Measurements from ENCODE around the gene ZBTB2. TPM values are rescaled to one million over a fixed set of nuclear protein-coding genes. Genes with fewer than 3 reads are reported as not detected.

ZBTB2 gene
- total RNA-seq, 1 experiment from 2014 or later = 8.9 TPM

DNA sequence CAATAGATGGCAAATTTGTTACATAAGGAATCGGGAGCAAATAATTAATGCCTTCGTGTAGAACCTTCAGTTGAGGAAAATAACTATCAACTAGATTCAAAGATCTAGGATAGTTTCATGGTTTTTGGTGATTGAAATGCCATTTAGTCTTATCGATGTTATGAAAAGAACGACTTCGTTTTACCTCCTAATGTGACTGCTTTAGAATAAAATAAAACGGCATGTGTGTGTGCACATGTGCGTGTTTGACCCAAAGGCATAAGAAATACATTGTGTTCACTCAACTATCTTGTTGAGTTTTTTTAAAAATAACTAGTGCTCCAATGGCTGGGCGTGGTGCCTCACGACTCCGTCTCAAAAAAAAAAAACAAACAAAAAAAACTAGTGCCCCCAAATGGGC, 37.6 kb downstream of the ZBTB2 start:
- DNase-seq = no peak
- H3K9me3 ChIP-seq (ENCODE audit: insufficient read depth, low read depth) = peaks cover 7% of the 10 kb centered on the region; the same call in 1 of the 2 replicates
- peaks cover 11% of the 10 kb centered on the region; the same call in 1 of the 2 replicates for H3K36me3 ChIP-seq (ENCODE audit: low read depth)
- no peaks in the 10 kb centered on the region for H3K27me3 ChIP-seq (ENCODE audit: insufficient read depth, low read depth)
- H3K4me1 ChIP-seq (replicated peaks; ENCODE audit: insufficient read depth) = no peaks in the 10 kb centered on the region
- H4K20me1 ChIP-seq (ENCODE audit: insufficient read depth) = no peaks in the 10 kb centered on the region
- no peak overlapping the region for H2AFZ ChIP-seq
- H3K79me2 ChIP-seq (ENCODE audit: low read depth) = no peaks in the 10 kb centered on the region
- TF ChIP-seq EZH2 (IDR thresholded peaks at IDR 0.05; ENCODE audit: low read depth) = no peak
- TF ChIP-seq, protein P1, sequence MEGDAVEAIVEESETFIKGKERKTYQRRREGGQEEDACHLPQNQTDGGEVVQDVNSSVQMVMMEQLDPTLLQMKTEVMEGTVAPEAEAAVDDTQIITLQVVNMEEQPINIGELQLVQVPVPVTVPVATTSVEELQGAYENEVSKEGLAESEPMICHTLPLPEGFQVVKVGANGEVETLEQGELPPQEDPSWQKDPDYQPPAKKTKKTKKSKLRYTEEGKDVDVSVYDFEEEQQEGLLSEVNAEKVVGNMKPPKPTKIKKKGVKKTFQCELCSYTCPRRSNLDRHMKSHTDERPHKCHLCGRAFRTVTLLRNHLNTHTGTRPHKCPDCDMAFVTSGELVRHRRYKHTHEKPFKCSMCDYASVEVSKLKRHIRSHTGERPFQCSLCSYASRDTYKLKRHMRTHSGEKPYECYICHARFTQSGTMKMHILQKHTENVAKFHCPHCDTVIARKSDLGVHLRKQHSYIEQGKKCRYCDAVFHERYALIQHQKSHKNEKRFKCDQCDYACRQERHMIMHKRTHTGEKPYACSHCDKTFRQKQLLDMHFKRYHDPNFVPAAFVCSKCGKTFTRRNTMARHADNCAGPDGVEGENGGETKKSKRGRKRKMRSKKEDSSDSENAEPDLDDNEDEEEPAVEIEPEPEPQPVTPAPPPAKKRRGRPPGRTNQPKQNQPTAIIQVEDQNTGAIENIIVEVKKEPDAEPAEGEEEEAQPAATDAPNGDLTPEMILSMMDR (conservative IDR thresholded peaks at IDR 0.05) = no peak
- H3K4me3 ChIP-seq = no peak overlapping the region
- no peaks in the 10 kb centered on the region for H3K9me2 ChIP-seq (ENCODE audit: insufficient read depth)
- POLR2A ChIA-PET (ENCODE audit: unreplicated experiment) = no interaction called here
- CTCF ChIA-PET = no interaction called here
- no TSS peak for BruUV-seq (replicated peaks)
- intact Hi-C loops (cut with micrococcal nuclease; ENCODE audit: unreplicated experiment) = no loop called here
- no peak overlapping the region for H3K27ac ChIP-seq
- no peak overlapping the region for H3K4me2 ChIP-seq
- peaks cover 25% of the 10 kb centered on the region; the same call in 1 of the 2 replicates for H3F3A ChIP-seq (ENCODE audit: insufficient read depth, low read depth)

DNA sequence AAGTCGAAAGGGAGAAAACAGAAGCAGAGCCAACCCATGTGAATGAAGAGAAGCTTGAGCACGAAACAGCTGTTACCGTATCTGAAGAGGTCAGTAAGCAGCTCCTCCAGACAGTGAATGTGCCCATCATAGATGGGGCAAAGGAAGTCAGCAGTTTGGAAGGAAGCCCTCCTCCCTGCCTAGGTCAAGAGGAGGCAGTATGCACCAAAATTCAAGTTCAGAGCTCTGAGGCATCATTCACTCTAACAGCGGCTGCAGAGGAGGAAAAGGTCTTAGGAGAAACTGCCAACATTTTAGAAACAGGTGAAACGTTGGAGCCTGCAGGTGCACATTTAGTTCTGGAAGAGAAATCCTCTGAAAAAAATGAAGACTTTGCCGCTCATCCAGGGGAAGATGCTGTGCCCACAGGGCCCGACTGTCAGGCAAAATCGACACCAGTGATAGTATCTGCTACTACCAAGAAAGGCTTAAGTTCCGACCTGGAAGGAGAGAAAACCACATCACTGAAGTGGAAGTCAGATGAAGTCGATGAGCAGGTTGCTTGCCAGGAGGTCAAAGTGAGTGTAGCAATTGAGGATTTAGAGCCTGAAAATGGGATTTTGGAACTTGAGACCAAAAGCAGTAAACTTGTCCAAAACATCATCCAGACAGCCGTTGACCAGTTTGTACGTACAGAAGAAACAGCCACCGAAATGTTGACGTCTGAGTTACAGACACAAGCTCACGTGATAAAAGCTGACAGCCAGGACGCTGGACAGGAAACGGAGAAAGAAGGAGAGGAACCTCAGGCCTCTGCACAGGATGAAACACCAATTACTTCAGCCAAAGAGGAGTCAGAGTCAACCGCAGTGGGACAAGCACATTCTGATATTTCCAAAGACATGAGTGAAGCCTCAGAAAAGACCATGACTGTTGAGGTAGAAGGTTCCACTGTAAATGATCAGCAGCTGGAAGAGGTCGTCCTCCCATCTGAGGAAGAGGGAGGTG, 38.7 kb downstream of the ZBTB2 start:
- H3K27me3 ChIP-seq (ENCODE audit: insufficient read depth, low read depth) = no peaks in the 10 kb centered on the region
- H4K20me1 ChIP-seq (ENCODE audit: insufficient read depth) = no peaks in the 10 kb centered on the region
- no peaks in the 10 kb centered on the region for H3K4me1 ChIP-seq (replicated peaks; ENCODE audit: insufficient read depth)
- H3K79me2 ChIP-seq (ENCODE audit: low read depth) = no peaks in the 10 kb centered on the region
- H3K36me3 ChIP-seq (ENCODE audit: low read depth) = peaks cover 9% of the 10 kb centered on the region; the same call in 1 of the 2 replicates
- peaks cover 7% of the 10 kb centered on the region; the same call in 1 of the 2 replicates for H3K9me3 ChIP-seq (ENCODE audit: insufficient read depth, low read depth)
- TF ChIP-seq, protein P1 (conservative IDR thresholded peaks at IDR 0.05) = no peak
- no peak for TF ChIP-seq EZH2 (IDR thresholded peaks at IDR 0.05; ENCODE audit: low read depth)
- CTCF ChIA-PET = interaction anchor here (0.6 kb wide), 1 partner anchor 95 kb away, joined by 4 read pairs; no protein-coding TSS in a partner anchor
- no TSS peak for BruUV-seq (replicated peaks)
- no peak overlapping the region for H3K4me2 ChIP-seq
- H3K4me3 ChIP-seq = no peak overlapping the region
- POLR2A ChIA-PET (ENCODE audit: unreplicated experiment) = no interaction called here
- intact Hi-C loops (cut with micrococcal nuclease; ENCODE audit: unreplicated experiment) = no loop called here
- H2AFZ ChIP-seq = no peak overlapping the region
- no peak overlapping the region for H3K27ac ChIP-seq
- peaks cover 21% of the 10 kb centered on the region; the same call in 1 of the 2 replicates for H3F3A ChIP-seq (ENCODE audit: insufficient read depth, low read depth)
- no peaks in the 10 kb centered on the region for H3K9me2 ChIP-seq (ENCODE audit: insufficient read depth)
- DNase-seq = no peak

DNA sequence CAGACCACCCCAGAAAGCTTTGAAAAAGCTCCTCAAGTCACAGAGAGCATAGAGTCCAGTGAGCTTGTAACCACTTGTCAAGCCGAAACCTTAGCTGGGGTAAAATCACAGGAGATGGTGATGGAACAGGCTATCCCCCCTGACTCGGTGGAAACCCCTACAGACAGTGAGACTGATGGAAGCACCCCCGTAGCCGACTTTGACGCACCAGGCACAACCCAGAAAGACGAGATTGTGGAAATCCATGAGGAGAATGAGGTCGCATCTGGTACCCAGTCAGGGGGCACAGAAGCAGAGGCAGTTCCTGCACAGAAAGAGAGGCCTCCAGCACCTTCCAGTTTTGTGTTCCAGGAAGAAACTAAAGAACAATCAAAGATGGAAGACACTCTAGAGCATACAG, 39.6 kb downstream of the ZBTB2 start:
- BruUV-seq (replicated peaks) = no TSS peak
- Histone ChIP-seq H3K9me2 (ENCODE audit: insufficient read depth) (no peaks in the 10 kb centered on the region), H3K36me3 (ENCODE audit: low read depth) (peaks cover 6% of the 10 kb centered on the region; the same call in 1 of the 2 replicates), H3K79me2 (ENCODE audit: low read depth) (no peaks in the 10 kb centered on the region), H3F3A (ENCODE audit: insufficient read depth, low read depth) (peaks cover 15% of the 10 kb centered on the region; the same call in 1 of the 2 replicates), H3K4me1 (replicated peaks; ENCODE audit: insufficient read depth) (no peaks in the 10 kb centered on the region), H3K27ac (no peak overlapping the region), H3K27me3 (ENCODE audit: insufficient read depth, low read depth) (no peaks in the 10 kb centered on the region), H3K9me3 (ENCODE audit: insufficient read depth, low read depth) (peaks cover 7% of the 10 kb centered on the region; the same call in 1 of the 2 replicates), H3K4me3 (no peak overlapping the region), H2AFZ (no peak overlapping the region), H3K4me2 (no peak overlapping the region), H4K20me1 (ENCODE audit: insufficient read depth) (no peaks in the 10 kb centered on the region)
- no peak for DNase-seq
- TF ChIP-seq EZH2 (IDR thresholded peaks at IDR 0.05; ENCODE audit: low read depth) = no peak
- TF ChIP-seq, protein P1 (conservative IDR thresholded peaks at IDR 0.05) = no peak
- POLR2A ChIA-PET (ENCODE audit: unreplicated experiment) = interaction anchor here (0.5 kb wide), 1 partner anchor 106 kb away, joined by 4 read pairs; no protein-coding TSS in a partner anchor
- intact Hi-C loops (cut with micrococcal nuclease; ENCODE audit: unreplicated experiment) = no loop called here
- CTCF ChIA-PET = no interaction called here

All from PC-9 (cell line).